Measurements from ENCODE around the gene ADGRF1. TPM values are rescaled to one million over a fixed set of nuclear protein-coding genes. Genes with fewer than 3 reads are reported as not detected.
"Not testable (repeated sequence)": the region's sequence is repeated elsewhere in the genome, so short reads cannot be mapped to it uniquely, and the experiment has no call there.

ADGRF1 gene
- total RNA-seq: 58.8 TPM
- 28.6 TPM for polyA plus RNA-seq (ENCODE audit: insufficient read depth, low read depth, low replicate concordance)
- long read RNA-seq, donor 1, partial matches to known transcripts: 0 of 2 reads
- long read RNA-seq, donor 1, other reads (novel, unspliced or antisense): 0 of 2 reads
- long read RNA-seq, donor 2, partial matches to known transcripts: 15 of 16 reads
- long read RNA-seq, donor 2, other reads (novel, unspliced or antisense): 0 of 16 reads
- long read RNA-seq, donor 3, full-length matches to known transcripts: 2 of 17 reads
- long read RNA-seq, donor 3, partial matches to known transcripts: 15 of 17 reads
- long read RNA-seq, donor 3, other reads (novel, unspliced or antisense): 0 of 17 reads
- long read RNA-seq, donor 4, full-length matches to known transcripts: 1 of 1 reads
- long read RNA-seq, donor 4, partial matches to known transcripts: 0 of 1 reads
- long read RNA-seq, donor 4, other reads (novel, unspliced or antisense): 0 of 1 reads
- long read RNA-seq, donor 5: 0 reads
- long read RNA-seq, donor 6, full-length matches to known transcripts: 2 of 2 reads
- long read RNA-seq, donor 6, partial matches to known transcripts: 0 of 2 reads
- long read RNA-seq, donor 6, other reads (novel, unspliced or antisense): 0 of 2 reads
- long read RNA-seq, donor 7, full-length matches to known transcripts: 10 of 27 reads
- long read RNA-seq, donor 7, partial matches to known transcripts: 14 of 27 reads
- long read RNA-seq, donor 7, other reads (novel, unspliced or antisense): 3 of 27 reads
- long read RNA-seq, donor 8, full-length matches to known transcripts: 2 of 2 reads
- long read RNA-seq, donor 8, partial matches to known transcripts: 0 of 2 reads
- long read RNA-seq, donor 8, other reads (novel, unspliced or antisense): 0 of 2 reads
- long read RNA-seq, donor 9: 0 reads
- long read RNA-seq, donor 10, full-length matches to known transcripts: 1 of 7 reads
- long read RNA-seq, donor 10, partial matches to known transcripts: 6 of 7 reads
- long read RNA-seq, donor 10, other reads (novel, unspliced or antisense): 0 of 7 reads

- no peak for TF ChIP-seq CTCF (IDR thresholded peaks at IDR 0.05; ENCODE audit: borderline replicate concordance, extremely low read depth, insufficient read depth)
- H3K9me3 ChIP-seq (ENCODE audit: control insufficient read depth in 2 of 3, insufficient read depth in 1 of 3, low read length in 3 of 3): no peaks in the 10 kb centered on the region
- peaks cover 0 to 6% (median 0%) of the 10 kb centered on the region in 3 donors for H3K4me1 ChIP-seq (ENCODE audit: control insufficient read depth in 2 of 3, insufficient read depth in 2 of 3, low read depth in 1 of 3, low read length in 3 of 3)
- FAIRE-seq (no peak), DNase-seq (peak; percentile 67 to 93 (median 79))
- H3K4me3 ChIP-seq (ENCODE audit: low read length in 3 of 3): peak within 1 kb of the TSS; percentile 40 to 59 (median 43)
- no peaks in the 10 kb centered on the region for H3K27me3 ChIP-seq (ENCODE audit: control insufficient read depth, insufficient read depth, low read length)
- peak within 1 kb of the TSS in 2 of 3 donors; percentile 2 to 53 for H3K9ac ChIP-seq (ENCODE audit: low read length in 3 of 3)
- H3K27ac ChIP-seq (ENCODE audit: low read depth in 2 of 2, low read length in 2 of 2): peak within 1 kb of the TSS; percentile 30 to 66
- intact Hi-C loops (cut with DNase I): no loop called here
- no peaks in the 10 kb centered on the region for H3K36me3 ChIP-seq (ENCODE audit: control insufficient read depth in 2 of 3, insufficient read depth in 3 of 3, low read length in 3 of 3)
These were observed at the start of gene ADGRF1 for GRCh38 chr6:47042275-47042791. ADGRF1 (minus strand) TSS chr6:47042332; CDS start chr6:47029061, 13,271 bp downstream.

DNA sequence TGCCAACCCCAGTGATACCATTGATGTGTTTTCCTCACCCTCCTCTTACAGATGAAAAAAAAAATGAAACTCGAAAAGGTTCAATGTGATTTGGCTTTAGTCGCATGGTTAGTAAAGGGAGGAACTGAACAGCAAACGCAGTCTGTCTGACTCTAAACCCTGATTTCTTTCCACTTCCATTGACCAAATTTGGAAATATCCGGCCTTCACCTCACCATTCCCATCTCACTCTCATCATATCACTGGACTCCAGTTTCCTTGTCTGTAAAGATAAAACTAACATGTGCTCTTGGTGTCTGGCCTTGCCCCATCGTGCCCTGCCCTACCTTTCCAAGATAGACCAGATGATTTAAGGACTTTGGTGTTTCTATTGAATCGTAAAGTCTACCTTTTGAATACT is 48.7 kb upstream of the ADGRF1 start:
- H3K36me3 ChIP-seq (ENCODE audit: control insufficient read depth in 2 of 3, insufficient read depth in 3 of 3, low read length in 3 of 3): no peaks in the 10 kb centered on the region
- H3K4me1 ChIP-seq (ENCODE audit: control insufficient read depth in 2 of 3, insufficient read depth in 2 of 3, low read depth in 1 of 3, low read length in 3 of 3): peaks cover 2 to 13% (median 5%) of the 10 kb centered on the region in 3 donors
- H3K9ac ChIP-seq (ENCODE audit: low read length in 3 of 3): no peak overlapping the region
- FAIRE-seq: no peak
- no peaks in the 10 kb centered on the region for H3K9me3 ChIP-seq (ENCODE audit: control insufficient read depth in 2 of 3, insufficient read depth in 1 of 3, low read length in 3 of 3)
- H3K27me3 ChIP-seq (ENCODE audit: control insufficient read depth, insufficient read depth, low read length): no peaks in the 10 kb centered on the region
- DNase-seq: no peak
- intact Hi-C loops (cut with DNase I): no loop called here
- H3K27ac ChIP-seq (ENCODE audit: low read depth in 2 of 2, low read length in 2 of 2): no peak overlapping the region
- no peak overlapping the region for H3K4me3 ChIP-seq (ENCODE audit: low read length in 3 of 3)
- TF ChIP-seq CTCF (IDR thresholded peaks at IDR 0.05; ENCODE audit: borderline replicate concordance, extremely low read depth, insufficient read depth): no peak

DNA sequence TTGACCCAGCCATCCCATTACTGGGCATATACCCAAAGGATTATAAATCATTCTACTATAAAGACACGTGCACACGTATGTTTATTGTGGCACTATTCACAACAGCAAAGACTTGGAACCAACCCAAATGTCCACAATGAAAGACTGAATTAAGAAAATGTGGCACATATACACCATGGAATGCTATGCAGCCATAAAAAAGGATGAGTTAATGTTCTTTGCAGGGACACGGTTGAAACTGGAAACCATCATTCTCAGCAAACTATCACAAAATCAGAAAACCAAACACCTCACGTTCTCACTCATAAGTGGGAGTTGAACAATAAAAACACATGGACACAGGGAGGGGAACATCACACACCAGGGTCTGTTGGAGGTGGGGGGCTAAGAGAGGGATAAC is 47.3 kb upstream of the ADGRF1 start:
- H3K27me3 ChIP-seq (ENCODE audit: control insufficient read depth, insufficient read depth, low read length); FAIRE-seq; H3K36me3 ChIP-seq (ENCODE audit: control insufficient read depth in 2 of 3, insufficient read depth in 3 of 3, low read length in 3 of 3); H3K9me3 ChIP-seq (ENCODE audit: control insufficient read depth in 2 of 3, insufficient read depth in 1 of 3, low read length in 3 of 3); H3K27ac ChIP-seq (ENCODE audit: low read depth in 2 of 2, low read length in 2 of 2); intact Hi-C loops (cut with DNase I); H3K9ac ChIP-seq (ENCODE audit: low read length in 3 of 3); H3K4me3 ChIP-seq (ENCODE audit: low read length in 3 of 3); DNase-seq: not testable (repeated sequence)
- H3K4me1 ChIP-seq (ENCODE audit: control insufficient read depth in 2 of 3, insufficient read depth in 2 of 3, low read depth in 1 of 3, low read length in 3 of 3): peaks cover under 1 to 10% (median 5%) of the 10 kb centered on the region in 3 donors
